GM12878 (cell line): ENCODE data around the gene RNF11. TPM values are rescaled to one million over a fixed set of nuclear protein-coding genes. Genes with fewer than 3 reads are reported as not detected.

Experiments
- ATAC-seq: fragments of 200-7000 bp; cut with Tn5 transposase; 3 replicates; pipeline ENCODE4 v1.9.1; 2020; ENCODE audit warnings: mild to moderate bottlenecking, moderate library complexity
- BruUV-seq: library from RNA; stranded (reverse); fragments of 400-500 nt; replicated peaks from 2 replicates; lab custom pipeline; 2021; lab: Mats Ljungman, UMichigan
- CTCF ChIA-PET: fragments of 300-600 bp; sonication (Branson Sonifier 250); formaldehyde crosslinking; extraction: SDS; loops from one replicate; lab custom pipeline; 2021; ENCODE audit warnings: inconsistent platforms; lab: Yijun Ruan, JAX
- POLR2A ChIA-PET: fragments of 350-600 bp; formaldehyde crosslinking; extraction: SDS; loops from one replicate; lab custom pipeline; 2021; ENCODE audit warnings: inconsistent platforms; lab: Charles Lee
- RAD21 ChIA-PET: fragments of 300-600 bp; sonication (Branson Sonifier 250); formaldehyde crosslinking; loops from one replicate; lab custom pipeline; 2023; ENCODE audit warnings: antibody characterized with exemption; ENCODE audit not compliant: unreplicated experiment; lab: Charles Lee
- SMC1A ChIA-PET: fragments of 300-600 bp; sonication (Branson Sonifier 250); formaldehyde crosslinking; loops from one replicate; lab custom pipeline; 2023; ENCODE audit not compliant: unreplicated experiment, uncharacterized antibody; lab: Charles Lee
- DNase-seq: peaks from one replicate; pipeline ENCODE4 v3.0.0-alpha.2; 2011; ENCODE audit warnings: low read depth, low spot score
- FAIRE-seq: peaks from 3 replicates; lab custom pipeline; 2011; peaks lifted over from hg19 to GRCh38; lab: Jason Lieb, UNC
- H2AFZ ChIP-seq: 2 replicates; pipeline ENCODE4 v1.6.0; 2011; ENCODE audit warnings: low read depth, low read length, control low read depth; ENCODE audit not compliant: control insufficient read depth
- H3K27ac ChIP-seq: 2 replicates; pipeline ENCODE4 v1.5.1; 2011; ENCODE audit warnings: control low read depth; ENCODE audit not compliant: control insufficient read depth, insufficient read depth
- H3K27me3 ChIP-seq, 2 experiments: replicated peaks in 1 of 2; 2 replicates each; pipeline versions ENCODE4 v1.6.0 to v1.6.1; 2011; ENCODE audit warnings: low read length in 1 of 2; ENCODE audit not compliant: control insufficient read depth in 2 of 2, insufficient read depth in 2 of 2
- H3K36me3 ChIP-seq, 2 experiments: 2 replicates each; pipeline ENCODE4 v1.5.1; 2011; ENCODE audit warnings: low read length in 1 of 2; ENCODE audit not compliant: control insufficient read depth in 2 of 2, insufficient read depth in 2 of 2
- H3K4me1 ChIP-seq: 2 replicates; pipeline ENCODE4 v1.6.1; 2011; ENCODE audit warnings: mild to moderate bottlenecking, low read length, moderate library complexity, mixed read lengths; ENCODE audit not compliant: control insufficient read depth, insufficient read depth
- H3K4me2 ChIP-seq: 2 replicates; pipeline ENCODE4 v1.6.0; 2011; ENCODE audit warnings: control low read depth; ENCODE audit not compliant: control insufficient read depth, insufficient read depth
- H3K4me3 ChIP-seq: fragments of 200-600 bp; sonication (generic); 2 replicates; pipeline ENCODE4 v1.5.1; 2016
- H3K79me2 ChIP-seq: 2 replicates; pipeline ENCODE4 v1.6.0; 2011; ENCODE audit warnings: low read length; ENCODE audit not compliant: control insufficient read depth, insufficient read depth
- H3K9ac ChIP-seq: 2 replicates; pipeline ENCODE4 v1.8.0; 2011; ENCODE audit warnings: low read length, control low read depth, mixed read lengths; ENCODE audit not compliant: control insufficient read depth, insufficient read depth
- H3K9me3 ChIP-seq: replicated peaks from 3 replicates; pipeline ENCODE4 v1.5.1; 2011; ENCODE audit warnings: mild to moderate bottlenecking, low read length; ENCODE audit not compliant: control insufficient read depth, insufficient read depth
- H4K20me1 ChIP-seq: 2 replicates; pipeline ENCODE4 v1.6.0; 2011; ENCODE audit not compliant: control insufficient read depth, insufficient read depth
- ZNF217 ChIP-seq: fragments of 450-650 bp; IDR thresholded peaks from 2 replicates; pipeline ENCODE4 v1.6.1; 2017; ENCODE audit warnings: antibody characterized with exemption, mild to moderate bottlenecking
- WGBS: methylation state at CpG from one replicate; pipeline ENCODE4 v1.1.6; 2016; ENCODE audit warnings: low lambda C conversion rate; ENCODE audit not compliant: insufficient replicate concordance, insufficient coverage; ENCODE audit errors: missing lambda C conversion rate; 5-methylcytosine and 5-hydroxymethylcytosine counted together
- in situ Hi-C: fragments of 300-500 bp; cut with MboI; formaldehyde crosslinking; loops from 9 replicates; pipeline ENCODE4 v1.14.3; 2018; ENCODE audit warnings: mixed read lengths
- intact Hi-C: fragments of 100-400 bp; cut with micrococcal nuclease; formaldehyde crosslinking; loops from one replicate; pipeline ENCODE4 v1.14.2; 2022; ENCODE audit not compliant: unreplicated experiment
- polyA plus RNA-seq, 11 experiments: library from polyadenylated mRNA; depleted of rRNA in 4 of 11; unstranded in 6 of 11; stranded (reverse) in 5 of 11; fragments of >200 nt; fragmentation: Nextera tagmentation in 4 of 11; fragmentation: Illumina TruSeq in 1 of 11; extraction: Ambion mirVana in 4 of 11; extraction: Trizol in 1 of 11; gene quantifications; 1 replicate in 1 of 11; 2 replicates in 10 of 11; pipeline versions ENCODE4 v1.2.1 to v1.2.3, GENCODE V29; 2011 to 2016; ENCODE audit warnings: inconsistent platforms in 2 of 11, missing spikeins in 2 of 11, low read depth in 1 of 11
- total RNA-seq, 4 experiments: library from RNA; depleted of rRNA in 3 of 4; stranded (reverse); fragments of >200 nt in 3 of 4; fragmentation: Illumina TruSeq in 1 of 4; extraction: Trizol in 1 of 4; gene quantifications; 2 replicates each; pipeline versions ENCODE4 v1.2.1 to v1.2.3, GENCODE V29; 2013 to 2021
- TF ChIP-seq, protein P1 (sequence below): IDR thresholded peaks from 2 replicates; pipeline ENCODE4 v1.6.1; 2011; ENCODE audit warnings: low read depth, low read length, improper control_type of control experiment, borderline replicate concordance
- TF ChIP-seq, protein P2 (sequence below): fragments of 450-650 bp; IDR thresholded peaks from 2 replicates; pipeline ENCODE4 v1.6.1; 2017; ENCODE audit warnings: borderline replicate concordance
- TF ChIP-seq, protein P3 (sequence below): IDR thresholded peaks from 2 replicates; pipeline ENCODE4 v1.6.1; 2011; ENCODE audit warnings: mild to moderate bottlenecking, low read depth, low read length, moderate library complexity; ENCODE audit not compliant: insufficient replicate concordance

The RNF11 gene
- total and polyA plus RNA-seq, 10 of the 15 experiments (the other 5 are each of a cell fraction or from before 2014, with no cell fraction given) = 9.5 to 43.6 (median 32.3) TPM

DNA sequence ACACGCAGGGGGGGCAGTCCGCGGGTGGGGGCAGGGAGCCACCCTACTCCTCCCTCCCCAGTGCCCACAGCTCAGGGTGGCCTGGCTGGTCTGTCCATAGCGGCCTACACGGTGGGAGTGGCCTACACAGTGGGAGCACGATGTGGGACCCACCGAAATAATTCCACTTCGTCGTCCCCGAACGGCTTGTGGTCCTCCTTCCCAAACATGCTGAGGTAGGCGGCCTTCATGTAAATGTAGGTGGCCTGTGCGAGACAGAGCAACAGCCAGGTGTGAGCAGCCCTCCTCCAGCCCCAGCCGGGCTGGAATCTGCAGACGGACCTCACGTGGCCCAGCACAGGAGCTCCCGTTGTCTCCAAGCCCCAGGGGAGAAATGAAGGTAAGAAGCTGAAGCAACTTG is 59.9 kb downstream of the RNF11 start:
- no peak for DNase-seq
- intact Hi-C loops = loop anchor here (2.0 to 10.0 kb wide), 4 partner anchors 61 to 421 kb away; no protein-coding TSS in a partner anchor
- in situ Hi-C loops = no loop called here
- no peak for FAIRE-seq
- Histone ChIP-seq H3K4me3 (no peak overlapping the region), H3K79me2 (no peaks in the 10 kb centered on the region), H4K20me1 (no peaks in the 10 kb centered on the region), H3K27me3 (no peaks in the 10 kb centered on the region; a peak in 1 of 4 replicates), H3K36me3 (no peaks in the 10 kb centered on the region), H3K9ac (no peak overlapping the region), H3K27ac (no peak overlapping the region), H2AFZ (no peak overlapping the region), H3K4me1 (peaks cover 25% of the 10 kb centered on the region), H3K4me2 (no peak overlapping the region), H3K9me3 (no peaks in the 10 kb centered on the region; the same call in 2 of the 3 replicates)
- ChIA-PET POLR2A (interaction anchor here (1.5 kb wide), 1 partner anchor 27 kb away, joined by 4 read pairs; no protein-coding TSS in a partner anchor), RAD21 (interaction anchor here (1.1 to 3.0 kb wide), 6 partner anchors 17 to 239 kb away, joined by 3 to 44 read pairs (median 6); partner anchors contain the start of gene RNF11), CTCF (interaction anchor here (0.6 to 5.1 kb wide), 28 partner anchors 9 to 522 kb away, joined by 3 to 93 read pairs (median 6); no protein-coding TSS in a partner anchor), SMC1A (interaction anchor here (1.0 to 2.6 kb wide), 8 partner anchors 7 to 239 kb away, joined by 3 to 10 read pairs (median 6); partner anchors contain the start of gene RNF11)
- 68% methylated on average over 15 of the region's 17 CpGs for WGBS
- ATAC-seq = no peak
- BruUV-seq = no TSS peak
- TF ChIP-seq ZNF217 = no peak
- TF ChIP-seq, protein P1, sequence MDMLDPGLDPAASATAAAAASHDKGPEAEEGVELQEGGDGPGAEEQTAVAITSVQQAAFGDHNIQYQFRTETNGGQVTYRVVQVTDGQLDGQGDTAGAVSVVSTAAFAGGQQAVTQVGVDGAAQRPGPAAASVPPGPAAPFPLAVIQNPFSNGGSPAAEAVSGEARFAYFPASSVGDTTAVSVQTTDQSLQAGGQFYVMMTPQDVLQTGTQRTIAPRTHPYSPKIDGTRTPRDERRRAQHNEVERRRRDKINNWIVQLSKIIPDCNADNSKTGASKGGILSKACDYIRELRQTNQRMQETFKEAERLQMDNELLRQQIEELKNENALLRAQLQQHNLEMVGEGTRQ = no peak
- TF ChIP-seq, protein P2, sequence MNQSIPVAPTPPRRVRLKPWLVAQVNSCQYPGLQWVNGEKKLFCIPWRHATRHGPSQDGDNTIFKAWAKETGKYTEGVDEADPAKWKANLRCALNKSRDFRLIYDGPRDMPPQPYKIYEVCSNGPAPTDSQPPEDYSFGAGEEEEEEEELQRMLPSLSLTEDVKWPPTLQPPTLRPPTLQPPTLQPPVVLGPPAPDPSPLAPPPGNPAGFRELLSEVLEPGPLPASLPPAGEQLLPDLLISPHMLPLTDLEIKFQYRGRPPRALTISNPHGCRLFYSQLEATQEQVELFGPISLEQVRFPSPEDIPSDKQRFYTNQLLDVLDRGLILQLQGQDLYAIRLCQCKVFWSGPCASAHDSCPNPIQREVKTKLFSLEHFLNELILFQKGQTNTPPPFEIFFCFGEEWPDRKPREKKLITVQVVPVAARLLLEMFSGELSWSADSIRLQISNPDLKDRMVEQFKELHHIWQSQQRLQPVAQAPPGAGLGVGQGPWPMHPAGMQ = no peak
- TF ChIP-seq, protein P3, sequence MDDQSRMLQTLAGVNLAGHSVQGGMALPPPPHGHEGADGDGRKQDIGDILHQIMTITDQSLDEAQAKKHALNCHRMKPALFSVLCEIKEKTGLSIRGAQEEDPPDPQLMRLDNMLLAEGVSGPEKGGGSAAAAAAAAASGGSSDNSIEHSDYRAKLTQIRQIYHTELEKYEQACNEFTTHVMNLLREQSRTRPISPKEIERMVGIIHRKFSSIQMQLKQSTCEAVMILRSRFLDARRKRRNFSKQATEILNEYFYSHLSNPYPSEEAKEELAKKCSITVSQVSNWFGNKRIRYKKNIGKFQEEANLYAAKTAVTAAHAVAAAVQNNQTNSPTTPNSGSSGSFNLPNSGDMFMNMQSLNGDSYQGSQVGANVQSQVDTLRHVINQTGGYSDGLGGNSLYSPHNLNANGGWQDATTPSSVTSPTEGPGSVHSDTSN = no peak
